Measurements from ENCODE around the gene CFAP43. TPM values are rescaled to one million over a fixed set of nuclear protein-coding genes. Genes with fewer than 3 reads are reported as not detected.

The CFAP43 gene
- total and polyA plus RNA-seq, 2 experiments from 2014 or later = 0.24 to 0.44 TPM

- TF ChIP-seq EZH2phosphoT487 (IDR thresholded peaks at IDR 0.05; ENCODE audit: unreplicated experiment) = no peak
- TF ChIP-seq STAT1 (IDR thresholded peaks at IDR 0.05; ENCODE audit: unreplicated experiment) = no peak
Observed at GRCh38 chr10:104220522-104220921, 11.6 kb downstream of the CFAP43 start (continued).

GRCh38 chr10:104218751-104219150, 13.4 kb downstream of the CFAP43 start:
- Mint-ChIP-seq H3K4me1 (no peaks in the 10 kb centered on the region), H3K9me3 (no peaks in the 10 kb centered on the region), H3K27ac (no peak overlapping the region), H3K36me3 (ENCODE audit: low read depth) (no peaks in the 10 kb centered on the region), H3K27me3 (ENCODE audit: insufficient read depth, low read depth, poor library complexity) (no peaks in the 10 kb centered on the region), H3K4me3 (no peak overlapping the region)
- Histone ChIP-seq H3K4me2 (no peak overlapping the region), H3K79me2 (replicated peaks; ENCODE audit: insufficient read depth) (no peaks in the 10 kb centered on the region), H3K9me2 (ENCODE audit: insufficient read depth) (0 out of 2 replicates have a peak, but pooled peaks cover 5% of the 10 kb centered on the region), H3F3A (replicated peaks; ENCODE audit: low read depth) (no peaks in the 10 kb centered on the region), H3K27me3 (ENCODE audit: insufficient read depth) (no peaks in the 10 kb centered on the region), H2AFZ (no peak overlapping the region), H3K4me3 (no peak overlapping the region), H3K36me3 (ENCODE audit: insufficient read depth) (no peaks in the 10 kb centered on the region), H3K27ac (ENCODE audit: low read depth) (no peak overlapping the region), H3K4me1 (ENCODE audit: insufficient read depth) (no peaks in the 10 kb centered on the region), H4K20me1 (replicated peaks; ENCODE audit: insufficient read depth) (no peaks in the 10 kb centered on the region)
- ATAC-seq (no peak), DNase-seq (ENCODE audit: low spot score) (no peak)
- TF ChIP-seq JUNB (IDR thresholded peaks at IDR 0.05; ENCODE audit: unreplicated experiment) (no peak), ZNF114 (CRISPR knock-in tag; IDR thresholded peaks at IDR 0.05) (no peak), NANOG (IDR thresholded peaks at IDR 0.05; ENCODE audit: borderline replicate concordance) (no peak), ZNF331 (CRISPR knock-in tag; IDR thresholded peaks at IDR 0.05; ENCODE audit: low read depth) (no peak)

- H3K4me1 ChIP-seq (ENCODE audit: insufficient read depth) = no peaks in the 10 kb centered on the region
- no peak overlapping the region for H3K4me2 ChIP-seq
- ATAC-seq (no peak), DNase-seq (ENCODE audit: low spot score) (no peak)
- H3K9me2 ChIP-seq (ENCODE audit: insufficient read depth) = 0 out of 2 replicates have a peak, but pooled peaks cover 5% of the 10 kb centered on the region
- Mint-ChIP-seq H3K27ac (no peak overlapping the region), H3K4me1 (no peaks in the 10 kb centered on the region), H3K36me3 (ENCODE audit: low read depth) (no peaks in the 10 kb centered on the region), H3K9me3 (no peaks in the 10 kb centered on the region), H3K4me3 (no peak overlapping the region), H3K27me3 (ENCODE audit: insufficient read depth, low read depth, poor library complexity) (no peaks in the 10 kb centered on the region)
- H4K20me1 ChIP-seq (replicated peaks; ENCODE audit: insufficient read depth) = no peaks in the 10 kb centered on the region
- no peaks in the 10 kb centered on the region for H3K36me3 ChIP-seq (ENCODE audit: insufficient read depth)
- no peak overlapping the region for H3K27ac ChIP-seq (ENCODE audit: low read depth)
- no peak overlapping the region for H3K4me3 ChIP-seq
- H3K79me2 ChIP-seq (replicated peaks; ENCODE audit: insufficient read depth) = no peaks in the 10 kb centered on the region
- no peaks in the 10 kb centered on the region for H3F3A ChIP-seq (replicated peaks; ENCODE audit: low read depth)
- TF ChIP-seq ZNF462 (CRISPR knock-in tag; IDR thresholded peaks at IDR 0.05) = no peak
- no peak for TF ChIP-seq ETS1 (IDR thresholded peaks at IDR 0.05)
- TF ChIP-seq CREB1 (CRISPR knock-in tag; IDR thresholded peaks at IDR 0.05; ENCODE audit: low read depth) = no peak
- no peak for TF ChIP-seq STAT1 (IDR thresholded peaks at IDR 0.05; ENCODE audit: unreplicated experiment)
- no peak for TF ChIP-seq ZNF331 (CRISPR knock-in tag; IDR thresholded peaks at IDR 0.05; ENCODE audit: low read depth)
- no peak for TF ChIP-seq EZH2phosphoT487 (IDR thresholded peaks at IDR 0.05; ENCODE audit: unreplicated experiment)
- no peak for TF ChIP-seq JUNB (IDR thresholded peaks at IDR 0.05; ENCODE audit: unreplicated experiment)
- no peak for TF ChIP-seq CTCF (conservative IDR thresholded peaks at IDR 0.05; ENCODE audit: low read depth in 2 of 2)
- H3K27me3 ChIP-seq (ENCODE audit: insufficient read depth) = no peaks in the 10 kb centered on the region
- no peak overlapping the region for H2AFZ ChIP-seq
Observed at GRCh38 chr10:104216631-104217030, 15.5 kb downstream of the CFAP43 start.

Measured in GM23338 (cell line).